Activated T-cell treated with anti-CD3 and anti-CD28 coated beads, Interleukin-2, amount 50 U/mL, for 48 hours (primary cell): Measurements from ENCODE around the gene BEND3.

Experiments
- DNase-seq, 2 experiments: peaks; one replicate each; pipeline ENCODE4 v3.0.0-alpha.2; 2020

Gene BEND3

DNA sequence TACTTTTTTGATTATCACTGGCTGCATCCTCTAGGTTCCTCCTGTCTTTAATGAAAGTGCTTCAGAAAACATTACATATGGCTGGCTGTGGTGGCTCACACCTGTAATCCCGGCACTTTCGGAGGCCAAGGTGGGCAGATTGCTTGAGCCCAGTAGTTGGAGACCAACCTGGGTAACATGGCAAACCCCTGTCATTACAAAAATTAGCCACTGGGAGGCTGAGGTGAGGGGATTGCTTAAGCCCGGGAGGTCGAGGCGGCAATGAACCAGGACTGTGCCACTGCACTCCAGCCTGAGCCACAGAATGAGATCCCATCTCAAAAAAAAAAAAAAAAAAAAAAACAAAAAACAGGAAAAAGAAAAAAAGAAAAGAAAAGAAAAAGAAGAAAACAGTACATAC is 35.3 kb downstream of the BEND3 start:
- peak in 1 of 2 experiments; percentile 30 for DNase-seq

DNA sequence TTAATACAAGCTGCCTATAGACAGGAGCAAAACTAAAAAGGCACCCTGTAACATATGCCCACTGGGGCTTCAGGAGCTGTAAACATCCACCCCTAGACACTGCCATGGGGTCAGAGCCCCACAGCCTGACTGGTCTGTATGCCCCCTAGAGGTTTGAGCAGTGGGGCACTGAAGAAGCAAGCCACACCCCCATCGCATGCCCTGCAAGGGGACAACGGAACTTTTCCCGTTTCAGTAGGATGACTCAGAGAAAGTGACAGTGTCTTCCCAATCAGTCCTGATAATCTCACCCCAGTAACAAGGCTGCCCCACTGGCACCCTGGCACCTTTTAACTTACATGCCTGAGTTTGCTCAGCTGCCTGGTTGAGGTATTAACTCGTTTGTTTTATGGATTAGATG is 35.9 kb downstream of the BEND3 start:
- no peak for DNase-seq

GRCh38 chr6:107077710-107078109 is 37.6 kb downstream of the BEND3 start:
- DNase-seq: no peak

DNA sequence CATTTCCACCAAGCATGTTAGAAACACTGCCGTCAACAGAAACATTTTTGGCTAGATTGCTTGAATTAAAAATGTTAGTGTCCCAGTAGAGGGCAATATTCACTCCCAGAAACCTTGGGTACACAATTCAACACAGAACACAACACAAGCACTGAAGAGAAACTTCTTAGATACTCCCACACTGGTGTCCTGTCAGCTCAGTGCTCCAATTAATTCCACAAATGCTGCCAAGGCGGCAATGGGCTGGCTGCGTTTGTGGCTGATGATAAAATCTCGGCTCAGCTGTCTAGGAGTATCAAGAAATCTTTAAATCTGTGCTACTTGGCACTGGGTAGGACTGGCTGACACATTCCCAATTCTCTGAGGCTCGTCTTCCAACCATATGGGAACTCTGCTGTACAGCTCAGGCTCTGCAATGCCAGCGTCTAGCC is 39.3 kb downstream of the BEND3 start:
- no peak for DNase-seq

GRCh38 chr6:107070686-107071085 is 44.6 kb downstream of the BEND3 start:
- DNase-seq: no peak

GRCh38 chr6:107069631-107070548 is 45.4 kb downstream of the BEND3 start:
- DNase-seq: no peak

DNA sequence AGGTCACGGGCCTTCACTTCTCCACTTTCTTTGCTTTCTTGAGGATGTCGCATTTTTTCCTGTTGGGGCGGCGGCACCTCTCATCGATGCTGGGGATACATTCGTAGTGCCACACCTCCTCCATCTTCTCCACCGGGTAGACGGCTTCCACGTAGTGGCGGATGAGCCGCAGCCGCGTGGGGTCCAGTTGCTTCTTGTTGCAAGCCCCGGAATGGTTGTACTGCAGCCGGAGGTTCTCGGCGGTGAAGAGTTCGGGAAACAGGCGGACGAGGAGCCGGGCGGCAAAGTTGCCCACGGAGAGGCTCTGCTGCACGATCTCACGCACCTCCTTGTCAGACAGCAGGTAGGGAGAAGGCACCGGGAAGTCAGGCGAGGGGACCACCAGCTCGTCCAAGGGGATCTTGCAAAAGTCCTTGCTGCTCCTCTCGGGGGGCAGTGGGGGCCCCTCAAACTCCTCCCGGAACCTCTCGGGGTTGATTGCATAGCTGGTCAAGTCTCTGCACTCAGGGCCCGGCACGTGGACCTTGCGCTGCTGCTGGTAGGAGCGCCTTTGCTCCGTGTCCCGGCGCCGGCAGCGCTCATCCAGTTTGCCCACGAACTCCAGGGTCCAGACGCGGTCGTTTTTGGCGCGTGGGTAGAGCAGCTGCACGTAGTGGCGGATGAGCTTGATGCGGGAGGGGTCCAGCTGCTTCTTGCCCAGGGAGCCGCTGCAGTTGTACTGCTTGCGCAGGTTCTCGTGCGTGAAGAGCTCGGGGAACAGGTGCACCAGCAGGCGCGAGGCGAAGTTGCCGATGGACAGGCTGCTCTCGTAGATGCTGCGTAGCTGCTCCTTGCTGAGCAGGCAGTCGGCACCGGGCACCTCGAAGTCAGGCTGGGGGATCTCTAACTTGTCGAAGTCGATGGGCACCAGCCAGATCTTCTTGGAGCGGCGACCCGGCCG is 46.4 kb downstream of the BEND3 start:
- no peak for DNase-seq

DNA sequence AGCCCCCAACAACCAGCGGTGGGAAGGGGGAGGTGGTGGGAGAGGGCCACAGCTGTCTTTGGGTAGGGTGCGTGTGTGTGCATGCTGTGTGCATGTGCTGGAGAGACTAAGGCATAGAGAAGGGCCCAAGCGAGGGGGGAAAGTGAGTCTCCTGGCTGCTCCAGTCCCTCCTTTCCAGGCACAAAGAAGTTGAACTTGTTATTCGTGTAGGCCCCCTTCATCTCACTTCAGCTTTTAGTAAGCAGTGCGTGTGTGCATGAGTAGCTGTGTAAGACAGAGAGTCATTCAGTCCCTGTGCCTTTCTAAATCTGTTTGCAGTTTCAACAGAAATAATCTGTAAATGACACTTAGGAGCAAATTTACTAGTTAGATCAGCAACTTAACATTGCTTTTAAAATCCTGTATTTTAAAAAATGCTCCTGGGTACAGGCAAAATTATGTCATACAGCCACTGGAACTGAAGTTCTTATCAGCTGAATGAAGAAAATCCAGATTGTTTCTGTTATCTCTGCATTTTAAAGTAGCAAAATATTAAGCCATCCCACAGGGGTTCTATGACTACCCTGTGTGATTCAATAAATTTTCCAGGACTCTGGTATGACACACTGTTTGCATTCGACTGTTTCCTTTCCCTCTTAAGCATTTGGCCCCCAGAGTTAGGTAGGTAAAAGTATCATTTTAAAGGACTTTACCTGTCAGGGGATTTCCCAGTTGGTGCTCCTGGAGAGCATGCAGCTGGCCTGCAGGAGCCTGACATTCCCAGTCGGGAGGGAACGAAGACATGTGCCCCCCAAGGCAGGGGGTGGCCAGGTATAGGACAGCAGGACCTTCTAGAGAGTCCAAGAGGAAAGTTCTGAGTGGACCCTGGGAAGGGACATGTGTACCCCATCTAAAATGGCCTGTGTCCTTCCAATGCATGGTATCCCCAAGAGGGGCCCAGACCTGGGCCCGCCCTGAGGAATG is 48.3 kb downstream of the BEND3 start:
- DNase-seq: peak; percentile 28 to 36

- DNase-seq: peak; percentile 52 to 55
Measured at GRCh38 chr6:107064579-107065065, 50.7 kb downstream of the BEND3 start.

- no peak for DNase-seq
Measured at GRCh38 chr6:107062691-107063090, 52.6 kb downstream of the BEND3 start.

- DNase-seq: peak; percentile 24 to 28
Measured at GRCh38 chr6:107061125-107062020, 53.9 kb downstream of the BEND3 start.

- no peak for DNase-seq
Measured at GRCh38 chr6:107060704-107061103, 54.6 kb downstream of the BEND3 start.

GRCh38 chr6:107059606-107060005 is 55.7 kb downstream of the BEND3 start:
- DNase-seq: no peak

DNA sequence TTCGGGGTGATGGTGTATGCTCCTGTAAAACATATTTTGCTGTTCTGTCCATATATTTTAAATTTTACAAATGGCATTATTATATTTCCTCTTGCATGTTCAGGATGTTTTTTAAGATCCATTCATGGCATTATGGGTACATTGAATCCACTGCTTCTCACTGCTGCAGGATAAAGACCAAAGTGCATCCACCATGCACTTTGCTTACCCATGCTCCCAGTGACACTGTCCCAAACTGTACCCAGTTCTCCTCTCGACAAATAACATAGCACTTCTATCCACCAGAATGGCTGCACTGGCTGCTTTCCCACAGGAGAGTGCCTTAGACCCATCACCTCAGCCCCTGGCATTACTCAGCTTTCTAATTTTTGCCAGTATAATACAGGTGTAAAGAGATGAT is 57.6 kb downstream of the BEND3 start:
- no peak for DNase-seq

GRCh38 chr6:107056796-107057195 is 58.5 kb downstream of the BEND3 start:
- no peak for DNase-seq

GRCh38 chr6:107047807-107048206 is 67.5 kb downstream of the BEND3 start:
- DNase-seq: no peak

DNA sequence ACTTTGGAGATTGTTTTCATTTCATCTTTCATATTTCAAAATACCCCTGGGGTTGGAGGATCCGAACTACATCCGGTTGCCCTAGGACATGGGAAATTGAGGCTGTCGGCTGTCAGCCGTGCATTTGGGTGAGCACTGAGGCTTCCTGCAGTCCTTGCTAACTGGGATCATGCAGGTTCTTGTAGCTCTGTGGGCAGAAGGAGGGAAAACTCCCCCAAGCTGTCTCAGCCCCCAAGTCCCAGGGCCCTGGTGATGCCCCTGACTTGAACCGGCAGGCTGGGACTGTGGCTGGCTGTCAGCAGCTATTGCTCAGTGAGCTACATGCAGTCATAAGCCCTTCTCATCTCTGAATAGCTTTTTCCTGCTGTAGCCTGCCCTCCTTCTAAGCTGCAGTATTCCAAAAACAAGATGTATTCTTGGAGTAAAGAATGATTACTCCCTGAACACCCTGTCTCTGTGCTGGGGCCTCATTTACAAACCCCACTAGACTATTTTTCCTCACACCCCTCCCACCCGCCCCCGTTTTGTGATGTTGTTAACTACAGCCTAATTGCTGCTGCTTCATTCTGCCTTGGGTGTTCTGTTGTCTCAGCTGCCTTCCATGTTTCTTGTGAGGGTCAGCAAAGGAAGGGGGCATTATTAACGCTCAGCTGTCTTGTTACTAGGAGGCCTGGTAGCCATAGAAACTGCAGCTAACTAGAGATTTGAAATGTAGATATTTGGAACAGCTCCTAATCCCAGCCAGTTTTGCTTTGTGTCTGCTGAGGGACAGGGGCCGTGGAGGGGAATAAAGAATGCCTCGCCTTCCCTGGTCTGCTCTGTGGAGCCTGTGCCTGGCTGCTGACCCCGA is 69.3 kb downstream of the BEND3 start:
- no peak for DNase-seq

DNA sequence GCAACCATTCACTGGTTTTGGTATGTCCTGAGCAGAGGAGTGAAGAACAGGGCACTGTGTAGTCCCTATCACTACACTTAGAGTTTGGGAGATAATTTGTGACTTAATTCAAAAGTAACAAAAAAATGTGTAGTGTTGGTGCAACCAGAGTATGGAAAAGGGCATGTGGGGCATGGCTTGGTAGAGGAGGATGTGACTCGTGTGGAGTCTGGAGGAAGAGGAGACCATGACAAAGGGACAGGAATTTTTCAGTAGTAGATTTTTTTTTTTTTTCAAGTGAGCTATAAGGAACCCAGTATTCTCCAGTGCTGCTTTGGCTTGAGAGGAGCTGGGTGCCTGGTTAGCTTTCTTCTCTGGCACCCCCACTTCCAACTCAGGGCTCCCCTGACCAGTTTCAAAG is 82.2 kb downstream of the BEND3 start:
- DNase-seq: no peak

GRCh38 chr6:107032051-107032450 is 83.3 kb downstream of the BEND3 start:
- DNase-seq: no peak

DNA sequence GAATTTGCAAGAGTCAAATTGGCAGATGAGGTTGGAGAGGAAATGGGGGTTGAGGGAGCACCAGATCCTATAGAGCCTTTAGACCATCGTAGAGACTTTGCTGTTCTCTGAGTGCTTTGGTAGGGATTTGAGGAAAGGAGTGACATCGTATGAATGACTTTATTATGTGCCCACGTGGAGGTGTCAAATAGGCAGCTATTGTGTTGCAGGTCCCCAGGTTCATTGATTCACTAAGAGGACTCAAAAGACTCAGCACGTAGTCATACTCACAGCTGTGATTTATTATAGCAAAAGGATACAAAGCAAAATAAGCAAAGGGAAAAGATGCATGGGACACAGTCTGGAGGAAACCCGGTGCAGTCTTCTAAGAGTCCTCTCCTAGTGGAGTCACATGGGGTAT is 85.2 kb downstream of the BEND3 start:
- no peak for DNase-seq
